Common myeloid progenitor, CD34-positive (primary cell): ENCODE results near the gene TAPT1.
"Not testable (repeated sequence)": the region's sequence is repeated elsewhere in the genome, so short reads cannot be mapped to it uniquely, and the experiment has no call there.

Experiments used
- CTCF ChIA-PET: fragments of 350-600 bp; sonication (Branson Sonifier 250); formaldehyde crosslinking; loops from one replicate; lab custom pipeline; 2021; ENCODE audit warnings: antibody characterized with exemption; lab: Charles Lee
- POLR2A ChIA-PET: fragments of 350-600 bp; sonication (Branson Sonifier 250); formaldehyde crosslinking; loops from one replicate; lab custom pipeline; 2021; ENCODE audit warnings: antibody characterized with exemption; lab: Charles Lee
- DNase-seq, 3 donors: peaks; one replicate each; pipeline versions ENCODE4 v3.0.0 to v3.0.0-alpha.2; 2013
- H3K27ac ChIP-seq, 2 experiments: 1 replicate in 1 of 2; 2 replicates in 1 of 2; pipeline ENCODE4 v1.7.0; 2013; ENCODE audit warnings: inconsistent platforms in 2 of 2, low read length in 2 of 2, mild to moderate bottlenecking in 2 of 2, low read depth in 1 of 2, moderate library complexity in 1 of 2; ENCODE audit not compliant: severe bottlenecking in 2 of 2, insufficient read depth in 1 of 2, poor library complexity in 1 of 2
- H3K27me3 ChIP-seq, 5 experiments: replicated peaks in 2 of 5; 1 replicate in 3 of 5; 2 replicates in 2 of 5; pipeline versions ENCODE4 v1.6.1 to v1.7.0; 2013; ENCODE audit warnings: low read length in 4 of 5, mild to moderate bottlenecking in 2 of 5, moderate library complexity in 2 of 5, inconsistent platforms in 1 of 5; ENCODE audit not compliant: insufficient read depth in 5 of 5, control insufficient read depth in 4 of 5
- H3K36me3 ChIP-seq, 4 experiments: 1 replicate in 2 of 4; 2 replicates in 2 of 4; pipeline versions ENCODE4 v1.6.1 to v1.7.0; 2013; ENCODE audit warnings: low read length in 3 of 4, control low read depth in 1 of 4, mild to moderate bottlenecking in 1 of 4; ENCODE audit not compliant: control insufficient read depth in 4 of 4, insufficient read depth in 4 of 4
- H3K4me1 ChIP-seq, 4 experiments: 1 replicate in 3 of 4; 2 replicates in 1 of 4; pipeline versions ENCODE4 v1.6.1 to v1.7.1; 2013; ENCODE audit warnings: low read length in 3 of 4, mild to moderate bottlenecking in 3 of 4, control low read depth in 1 of 4, inconsistent platforms in 1 of 4, moderate library complexity in 1 of 4; ENCODE audit not compliant: control insufficient read depth in 4 of 4, insufficient read depth in 4 of 4; ENCODE audit errors: control extremely low read depth in 1 of 4
- H3K4me3 ChIP-seq, 7 experiments: 1 replicate in 4 of 7; 2 replicates in 3 of 7; pipeline versions ENCODE4 v1.5.1 to v1.7.0; 2013; ENCODE audit warnings: mild to moderate bottlenecking in 7 of 7, low read length in 6 of 7, moderate library complexity in 6 of 7, inconsistent platforms in 2 of 7, low read depth in 2 of 7, control low read depth in 1 of 7; ENCODE audit not compliant: insufficient read depth in 4 of 7, control insufficient read depth in 1 of 7; ENCODE audit errors: extremely low read depth in 1 of 7
- H3K9me3 ChIP-seq, 5 experiments: 1 replicate in 4 of 5; 2 replicates in 1 of 5; pipeline versions ENCODE4 v1.6.1 to v1.7.1; 2013; ENCODE audit warnings: low read length in 4 of 5, mild to moderate bottlenecking in 2 of 5, inconsistent platforms in 1 of 5, low read depth in 1 of 5, moderate library complexity in 1 of 5; ENCODE audit not compliant: control insufficient read depth in 4 of 5, insufficient read depth in 2 of 5; ENCODE audit errors: control extremely low read depth in 1 of 5
- WGBS: methylation state at CpG from one replicate; pipeline ENCODE4 v1.1.5; 2013; ENCODE audit not compliant: insufficient coverage; 5-methylcytosine and 5-hydroxymethylcytosine counted together

Gene TAPT1

DNA sequence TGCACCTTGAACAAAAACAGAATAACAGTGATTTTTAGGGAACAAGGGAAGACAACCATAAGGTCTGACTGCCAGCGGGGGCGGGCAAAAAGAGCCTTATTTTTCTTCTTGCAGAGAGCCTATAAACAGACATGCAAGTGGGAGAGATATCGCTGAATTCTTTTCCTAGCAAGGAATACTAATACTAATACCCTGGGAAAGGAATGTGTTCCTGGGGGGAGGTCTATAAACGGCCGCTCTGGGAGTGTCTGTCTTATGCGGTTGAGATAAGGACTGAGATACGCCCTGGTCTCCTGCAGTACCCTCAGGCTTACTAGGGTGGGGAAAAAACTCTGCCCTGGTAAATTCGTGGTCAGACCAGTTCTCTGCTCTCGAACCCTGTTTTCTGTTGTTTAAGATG, 81.4 kb downstream of the TAPT1 start:
- POLR2A ChIA-PET, H3K36me3 ChIP-seq, H3K4me1 ChIP-seq, H3K27ac ChIP-seq, H3K4me3 ChIP-seq, H3K27me3 ChIP-seq, DNase-seq: not testable (repeated sequence)
- CTCF ChIA-PET, result interaction anchor here (1.3 kb wide), 1 partner anchor 11 kb away, joined by 3 read pairs; no protein-coding TSS in a partner anchor
- 100% methylated on average over 6 of the region's 9 CpGs for WGBS
- H3K9me3 ChIP-seq, result peaks cover 0 to 38% (median 9%) of the 10 kb centered on the region in 5 experiments

GRCh38 chr4:16142598-16143310, 83.5 kb downstream of the TAPT1 start:
- no peak overlapping the region for H3K27ac ChIP-seq
- 100% methylated on average over 2 of the region's 5 CpGs for WGBS
- peaks cover 0 to 38% (median 9%) of the 10 kb centered on the region in 5 experiments for H3K9me3 ChIP-seq
- CTCF ChIA-PET, result interaction anchor here (0.9 to 2.3 kb wide), 4 partner anchors 12 to 25 kb away, joined by 3 to 9 read pairs (median 4); no protein-coding TSS in a partner anchor
- H3K36me3 ChIP-seq, result no peaks in the 10 kb centered on the region
- H3K4me1 ChIP-seq, result no peaks in the 10 kb centered on the region
- H3K27me3 ChIP-seq, result no peaks in the 10 kb centered on the region
- no peak for DNase-seq
- no peak overlapping the region for H3K4me3 ChIP-seq
- POLR2A ChIA-PET, result interaction anchor here (0.6 kb wide), 1 partner anchor 123 kb away, joined by 3 read pairs; no protein-coding TSS in a partner anchor

GRCh38 chr4:16140879-16141249, 85.4 kb downstream of the TAPT1 start:
- H3K4me1 ChIP-seq, result no peaks in the 10 kb centered on the region
- POLR2A ChIA-PET, result no interaction called here

GRCh38 chr4:16140231-16140878, 85.9 kb downstream of the TAPT1 start:
- Histone ChIP-seq H3K4me1 (no peaks in the 10 kb centered on the region), H3K4me3 (no peak overlapping the region), H3K27ac (no peak overlapping the region), H3K9me3 (peaks cover 0 to 44% (median 11%) of the 10 kb centered on the region in 5 experiments), H3K27me3 (no peaks in the 10 kb centered on the region), H3K36me3 (no peaks in the 10 kb centered on the region)
- no peak for DNase-seq
- ChIA-PET CTCF (interaction anchor here (2.3 kb wide), 1 partner anchor 10 kb away, joined by 9 read pairs; no protein-coding TSS in a partner anchor), POLR2A (no interaction called here)
- WGBS, result 100% methylated on average over 2 of the region's 4 CpGs

More at GRCh38 chr4:16140879-16141249, 85.4 kb downstream of the TAPT1 start:
- Histone ChIP-seq H3K9me3 (peaks cover 0 to 41% (median 9%) of the 10 kb centered on the region in 5 experiments), H3K27ac (no peak overlapping the region), H3K4me3 (no peak overlapping the region), H3K36me3 (no peaks in the 10 kb centered on the region), H3K27me3 (no peaks in the 10 kb centered on the region)
- CTCF ChIA-PET, result interaction anchor here (2.3 kb wide), 1 partner anchor 10 kb away, joined by 9 read pairs; no protein-coding TSS in a partner anchor
- no peak for DNase-seq

GRCh38 chr4:16139066-16139945, 87.0 kb downstream of the TAPT1 start:
- H3K4me3 ChIP-seq, result no peak overlapping the region
- H3K36me3 ChIP-seq, result no peaks in the 10 kb centered on the region
- DNase-seq, result no peak
- no peak overlapping the region for H3K27ac ChIP-seq
- POLR2A ChIA-PET, result no interaction called here
- WGBS, result 95% methylated on average over 7 of the region's 8 CpGs
- H3K27me3 ChIP-seq, result no peaks in the 10 kb centered on the region
- H3K9me3 ChIP-seq, result peaks cover 0 to 40% (median 8%) of the 10 kb centered on the region in 5 experiments
- CTCF ChIA-PET, result no interaction called here
- H3K4me1 ChIP-seq, result no peaks in the 10 kb centered on the region

DNA sequence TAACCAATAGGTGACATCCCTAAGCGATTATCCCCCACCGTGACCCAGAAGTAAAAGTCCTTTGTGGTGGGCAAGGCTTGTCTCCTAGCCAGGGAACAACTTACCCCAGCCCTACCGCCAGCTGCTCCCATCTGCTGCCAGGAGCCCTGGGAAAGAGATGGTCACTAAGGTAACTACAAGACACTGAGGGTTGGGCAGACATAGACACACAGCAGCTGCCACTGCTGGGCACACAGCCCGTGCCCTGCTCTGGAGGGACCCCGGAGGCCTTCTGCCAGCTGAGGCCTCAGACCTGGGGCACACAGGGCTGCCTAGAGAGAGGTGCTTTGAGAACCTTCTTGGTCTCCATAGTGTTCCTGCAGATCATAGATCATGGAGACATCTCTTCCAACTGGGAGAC, 89.4 kb downstream of the TAPT1 start:
- 93% methylated on average over 4 of the region's 5 CpGs for WGBS
- ChIA-PET CTCF (interaction anchor here (0.8 to 1.2 kb wide), 2 partner anchors 10 to 128 kb away, joined by 3 read pairs; no protein-coding TSS in a partner anchor), POLR2A (interaction anchor here (0.8 kb wide), 1 partner anchor 540 kb away, joined by 3 read pairs; no protein-coding TSS in a partner anchor)
- H3K9me3 ChIP-seq, result peaks cover 0 to 22% (median 3%) of the 10 kb centered on the region in 5 experiments
- no peak overlapping the region for H3K4me3 ChIP-seq
- H3K27me3 ChIP-seq, result no peaks in the 10 kb centered on the region
- no peak overlapping the region for H3K27ac ChIP-seq
- no peaks in the 10 kb centered on the region for H3K4me1 ChIP-seq
- H3K36me3 ChIP-seq, result no peaks in the 10 kb centered on the region
- no peak for DNase-seq
